IMR-90 (cell line): ENCODE results near the gene IP6K1. TPM values are rescaled to one million over a fixed set of nuclear protein-coding genes. Genes with fewer than 3 reads are reported as not detected.
A peak's percentile ranks its signal among the peaks of the same experiment; 100 is the strongest.
"Not testable (repeated sequence)": the region's sequence is repeated elsewhere in the genome, so short reads cannot be mapped to it uniquely, and the experiment has no call there.

Source experiments
- ATAC-seq: fragments of 200-7000 bp; cut with Tn5 transposase; 2 replicates; pipeline ENCODE4 v1.9.1; 2020; ENCODE audit warnings: low read depth, mild to moderate bottlenecking, moderate library complexity
- BruUV-seq: library from RNA; stranded (reverse); fragments of 400-500 nt; replicated peaks from 2 replicates; lab custom pipeline; 2021; lab: Mats Ljungman, UMichigan
- CTCF ChIA-PET: fragments of 300-600 bp; formaldehyde crosslinking; extraction: SDS; loops from one replicate; lab custom pipeline; 2021; ENCODE audit warnings: antibody characterized with exemption; lab: Yijun Ruan, JAX
- POLR2A ChIA-PET: fragments of 300-600 bp; sonication (Branson Sonifier 250); formaldehyde crosslinking; loops from one replicate; lab custom pipeline; 2022; ENCODE audit warnings: antibody characterized with exemption; ENCODE audit not compliant: unreplicated experiment; lab: Charles Lee
- DNase-seq: peaks from one replicate; pipeline ENCODE4 v3.0.0; 2013
- H2AFZ ChIP-seq: replicated peaks from 2 replicates; pipeline ENCODE3; 2013; ENCODE audit warnings: low read length, mild to moderate bottlenecking; ENCODE audit not compliant: poor library complexity
- H2AK5ac ChIP-seq: 2 replicates; pipeline ENCODE4 v1.6.1; 2013; ENCODE audit warnings: low read depth, low read length, inconsistent platforms
- H2AK9ac ChIP-seq: replicated peaks from 2 replicates; pipeline ENCODE3; 2013; ENCODE audit warnings: mild to moderate bottlenecking, low read depth, low read length, moderate library complexity; ENCODE audit not compliant: poor library complexity
- H2BK120ac ChIP-seq: 2 replicates; pipeline ENCODE4 v1.6.1; 2013; ENCODE audit warnings: low read depth, low read length, inconsistent platforms
- H2BK15ac ChIP-seq: 3 replicates; pipeline ENCODE4 v1.6.1; 2013; ENCODE audit warnings: low read depth, low read length, inconsistent platforms
- H2BK20ac ChIP-seq: 2 replicates; pipeline ENCODE4 v1.6.1; 2013; ENCODE audit warnings: low read depth, mild to moderate bottlenecking, inconsistent platforms, low read length, moderate library complexity
- H2BK5ac ChIP-seq: 2 replicates; pipeline ENCODE4 v1.6.1; 2013; ENCODE audit warnings: mild to moderate bottlenecking, low read depth, low read length, inconsistent platforms; ENCODE audit not compliant: poor library complexity, severe bottlenecking
- H3K14ac ChIP-seq: replicated peaks from 2 replicates; pipeline ENCODE4 v1.6.1; 2013; ENCODE audit warnings: low read depth, low read length, inconsistent platforms
- H3K18ac ChIP-seq: 2 replicates; pipeline ENCODE4 v1.6.1; 2013; ENCODE audit warnings: low read depth, low read length, control low read depth
- H3K23ac ChIP-seq: 2 replicates; pipeline ENCODE4 v1.6.1; 2013; ENCODE audit warnings: low read depth, low read length, inconsistent platforms
- H3K27ac ChIP-seq: 2 replicates; pipeline ENCODE4 v1.5.1; 2013; ENCODE audit warnings: mild to moderate bottlenecking, control low read depth, low read length; ENCODE audit not compliant: insufficient read depth
- H3K27me3 ChIP-seq: 2 replicates; pipeline ENCODE4 v1.6.1; 2013; ENCODE audit warnings: low read length; ENCODE audit not compliant: control insufficient read depth, insufficient read depth
- H3K36me3 ChIP-seq: 2 replicates; pipeline ENCODE4 v1.6.1; 2013; ENCODE audit warnings: low read length, mixed read lengths; ENCODE audit not compliant: control insufficient read depth, insufficient read depth
- H3K4ac ChIP-seq: 2 replicates; pipeline ENCODE4 v1.6.1; 2013; ENCODE audit warnings: low read depth, low read length, inconsistent platforms
- H3K4me1 ChIP-seq: 2 replicates; pipeline ENCODE4 v1.6.1; 2013; ENCODE audit warnings: low read length, mixed read lengths; ENCODE audit not compliant: control insufficient read depth, insufficient read depth
- H3K4me2 ChIP-seq: 2 replicates; pipeline ENCODE4 v1.6.1; 2013; ENCODE audit warnings: low read depth, mild to moderate bottlenecking, control low read depth, low read length, moderate library complexity
- H3K4me3 ChIP-seq: 2 replicates; pipeline ENCODE4 v1.5.1; 2013; ENCODE audit warnings: low read depth, mild to moderate bottlenecking, control low read depth, low read length, moderate library complexity; ENCODE audit not compliant: insufficient read depth
- H3K56ac ChIP-seq: 2 replicates; pipeline ENCODE4 v1.6.1; 2013; ENCODE audit warnings: low read length, inconsistent platforms; ENCODE audit not compliant: insufficient read depth; ENCODE audit errors: extremely low read depth
- H3K79me1 ChIP-seq, 2 experiments: 2 replicates each; pipeline ENCODE4 v1.6.1; 2013; ENCODE audit warnings: low read length in 2 of 2, inconsistent platforms in 1 of 2, low read depth in 1 of 2
- H3K9ac ChIP-seq: 2 replicates; pipeline ENCODE4 v1.6.1; 2013; ENCODE audit warnings: low read depth, low read length, control low read depth
- H3K9me1 ChIP-seq: 2 replicates; pipeline ENCODE4 v1.6.1; 2013; ENCODE audit warnings: low read length, inconsistent platforms; ENCODE audit not compliant: insufficient read depth
- H3K9me3 ChIP-seq: 2 replicates; pipeline ENCODE4 v1.6.1; 2013; ENCODE audit warnings: low read length; ENCODE audit not compliant: control insufficient read depth, insufficient read depth
- H4K20me1 ChIP-seq: 2 replicates; pipeline ENCODE4 v1.6.1; 2013; ENCODE audit warnings: low read length, inconsistent platforms; ENCODE audit not compliant: insufficient read depth
- H4K5ac ChIP-seq: 2 replicates; pipeline ENCODE4 v1.6.1; 2013; ENCODE audit warnings: mild to moderate bottlenecking, low read depth, low read length, control low read depth
- H4K8ac ChIP-seq, 2 experiments: 2 replicates each; pipeline ENCODE4 v1.6.1; 2013; ENCODE audit warnings: low read depth in 2 of 2, low read length in 2 of 2, control low read depth in 1 of 2, inconsistent platforms in 1 of 2
- H4K91ac ChIP-seq: 2 replicates; pipeline ENCODE4 v1.6.1; 2013; ENCODE audit warnings: low read depth, low read length, inconsistent platforms; ENCODE audit not compliant: insufficient read depth
- MAFK ChIP-seq: IDR thresholded peaks from 2 replicates; pipeline ENCODE4 v1.6.1; 2012; ENCODE audit warnings: low read depth, low read length, improper control_type of control experiment
- WGBS, 2 experiments: methylation state at CpG; one replicate each; pipeline versions ENCODE4 v1.1.5 to v1.1.7; 2013; ENCODE audit warnings: missing lambda C conversion rate in 2 of 2; ENCODE audit not compliant: insufficient read length in 1 of 2; ENCODE audit errors: extremely low coverage in 2 of 2; 5-methylcytosine and 5-hydroxymethylcytosine counted together
- dilution Hi-C: fragments of 300-500 bp; cut with HindIII; formaldehyde crosslinking; loops from one replicate; pipeline ENCODE4 v1.14.3; 2018; ENCODE audit warnings: low sequenced_read_pairs; ENCODE audit not compliant: unreplicated experiment
- in situ Hi-C: fragments of 300-500 bp; cut with MboI; formaldehyde crosslinking; loops from 3 replicates; pipeline ENCODE4 v1.14.3; 2019; ENCODE audit warnings: low sequenced_read_pairs, inconsistent platforms, mixed read lengths
- intact Hi-C: fragments of 100-400 bp; cut with micrococcal nuclease; formaldehyde crosslinking; loops from 2 replicates; pipeline ENCODE4 v1.10.0; 2022
- polyA plus RNA-seq, 3 experiments: library from polyadenylated mRNA; depleted of rRNA; stranded (reverse); fragments of >200 nt; gene quantifications; 2 replicates each; pipeline ENCODE4 v1.2.3, GENCODE V29; 2012; ENCODE audit warnings: low replicate concordance in 1 of 3
- total RNA-seq: library from RNA; depleted of rRNA; stranded (reverse); fragments of >200 nt; gene quantifications from 2 replicates; pipeline ENCODE4 v1.2.3, GENCODE V29; 2012

The IP6K1 gene
- total and polyA plus RNA-seq, 2 of the 4 experiments (the other 2 are of a cell fraction) = 28.3 to 28.7 TPM

DNA sequence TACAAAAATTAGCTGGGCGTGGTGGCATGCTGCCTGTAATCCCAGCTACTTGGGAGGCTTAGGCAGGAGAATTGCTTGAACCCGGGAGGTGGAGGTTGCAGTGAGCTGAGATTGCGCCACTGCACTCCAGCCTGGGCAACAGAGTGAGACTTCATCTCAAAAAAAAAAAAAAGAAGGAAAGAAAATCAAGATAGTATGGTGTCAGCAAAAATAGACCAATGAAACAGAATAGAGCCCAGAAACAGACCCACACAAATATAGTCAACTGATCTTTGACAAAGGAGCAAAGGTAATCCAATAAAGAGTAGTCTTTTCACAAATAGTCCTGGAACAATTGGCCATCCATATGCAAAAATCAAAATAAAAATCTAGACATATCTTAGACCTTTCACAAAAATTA lies 36.8 kb upstream of the IP6K1 start:
- H2AFZ ChIP-seq, H2AK5ac ChIP-seq, dilution Hi-C loops, H3K56ac ChIP-seq, H3K4me2 ChIP-seq, H3K9me1 ChIP-seq, BruUV-seq, H4K91ac ChIP-seq, H2AK9ac ChIP-seq, H3K4me3 ChIP-seq, H3K4ac ChIP-seq, H3K9me3 ChIP-seq, H2BK20ac ChIP-seq, ATAC-seq, H3K27ac ChIP-seq, H3K36me3 ChIP-seq, DNase-seq, intact Hi-C loops, H2BK120ac ChIP-seq, H3K23ac ChIP-seq, H3K4me1 ChIP-seq, H3K14ac ChIP-seq, H4K5ac ChIP-seq, H2BK15ac ChIP-seq, H2BK5ac ChIP-seq, H3K9ac ChIP-seq, H3K79me1 ChIP-seq, H4K8ac ChIP-seq, in situ Hi-C loops, H4K20me1 ChIP-seq, H3K27me3 ChIP-seq, H3K18ac ChIP-seq, POLR2A ChIA-PET: not testable (repeated sequence)
- no CpG with 5 or more reads among the region's 3 CpGs for WGBS, 2 experiments
- CTCF ChIA-PET = interaction anchor here (1.5 kb wide), 1 partner anchor 16 kb away, joined by 12 read pairs; no protein-coding TSS in a partner anchor
- TF ChIP-seq MAFK = peak; percentile 53
